Epithelial cell of prostate (primary cell): ENCODE measurements around the gene SIGLECL1.
"Not testable (repeated sequence)": the region's sequence is repeated elsewhere in the genome, so short reads cannot be mapped to it uniquely, and the experiment has no call there.

Source experiments
- DNase-seq: peaks from one replicate; pipeline ENCODE4 v3.0.0-alpha.2; 2011; ENCODE audit warnings: low read depth, low spot score
- H3K27ac ChIP-seq: fragments of 450-650 bp; 2 replicates; pipeline ENCODE4 v1.5.1; 2017; ENCODE audit warnings: mild to moderate bottlenecking

The SIGLECL1 gene

GRCh38 chr19:51250786-51251467 is at the start of gene SIGLECL1:
Gene SIGLECL1, plus strand, starts transcription at chr19:51251080. Its CDS starts 12,993 bp downstream, at chr19:51264073.
- H3K27ac ChIP-seq: no peak within 1 kb of the TSS
- DNase-seq: no peak

GRCh38 chr19:51201712-51202111 is 49.2 kb upstream of the SIGLECL1 start:
- H3K27ac ChIP-seq: no peak overlapping the region
- no peak for DNase-seq

DNA sequence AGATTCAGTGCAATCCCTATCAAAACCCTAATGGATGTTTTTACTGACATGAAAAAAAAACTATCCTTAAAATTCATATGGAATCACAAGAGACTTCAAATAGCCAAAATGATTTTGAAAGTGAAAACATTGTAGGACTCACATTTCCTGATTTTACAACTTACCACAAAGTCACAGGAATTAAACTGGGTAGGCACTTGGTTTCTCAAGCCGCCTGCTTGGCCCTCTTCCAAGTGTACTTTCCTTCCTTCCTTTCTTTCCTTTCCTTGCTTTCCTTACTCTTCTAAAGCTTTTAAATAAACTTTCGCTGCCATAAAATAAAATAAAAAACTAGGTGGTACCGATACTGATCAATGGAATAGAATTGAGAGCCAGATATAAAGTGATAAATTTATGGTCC is 47.0 kb upstream of the SIGLECL1 start:
- no peak for DNase-seq
- no peak overlapping the region for H3K27ac ChIP-seq

- DNase-seq: no peak
- H3K27ac ChIP-seq: no peak overlapping the region
Measured at GRCh38 chr19:51204321-51204720, 46.6 kb upstream of the SIGLECL1 start.

- DNase-seq: no peak
Measured at GRCh38 chr19:51207747-51208146, 43.1 kb upstream of the SIGLECL1 start.

GRCh38 chr19:51210191-51210784 is 40.6 kb upstream of the SIGLECL1 start:
- no peak overlapping the region for H3K27ac ChIP-seq
- DNase-seq: no peak

More at GRCh38 chr19:51207747-51208146, 43.1 kb upstream of the SIGLECL1 start:
- no peak overlapping the region for H3K27ac ChIP-seq

DNA sequence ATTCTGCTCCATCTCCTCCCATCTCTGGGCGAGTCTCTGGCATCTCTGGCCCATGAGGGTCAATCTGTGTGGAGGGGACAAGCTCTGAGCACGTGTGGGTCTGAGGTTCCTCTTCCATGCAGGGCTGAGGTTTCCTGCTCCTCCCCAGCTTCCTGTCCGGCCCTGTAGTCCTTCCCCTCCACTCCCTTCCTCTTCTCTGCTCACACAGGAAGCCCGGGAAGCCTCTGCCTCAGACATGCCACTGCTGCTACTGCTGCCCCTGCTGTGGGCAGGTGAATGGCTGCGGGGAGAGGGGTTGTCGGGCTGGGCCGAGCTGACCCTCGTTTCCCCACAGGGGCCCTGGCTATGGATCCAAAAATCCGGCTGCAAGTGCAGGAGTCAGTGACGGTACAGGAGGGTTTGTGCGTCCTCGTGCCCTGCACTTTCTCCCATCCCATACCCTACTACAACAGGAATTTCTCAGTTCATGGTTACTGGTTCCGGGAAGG is 40.0 kb upstream of the SIGLECL1 start:
- not testable (repeated sequence) for H3K27ac ChIP-seq, DNase-seq

DNA sequence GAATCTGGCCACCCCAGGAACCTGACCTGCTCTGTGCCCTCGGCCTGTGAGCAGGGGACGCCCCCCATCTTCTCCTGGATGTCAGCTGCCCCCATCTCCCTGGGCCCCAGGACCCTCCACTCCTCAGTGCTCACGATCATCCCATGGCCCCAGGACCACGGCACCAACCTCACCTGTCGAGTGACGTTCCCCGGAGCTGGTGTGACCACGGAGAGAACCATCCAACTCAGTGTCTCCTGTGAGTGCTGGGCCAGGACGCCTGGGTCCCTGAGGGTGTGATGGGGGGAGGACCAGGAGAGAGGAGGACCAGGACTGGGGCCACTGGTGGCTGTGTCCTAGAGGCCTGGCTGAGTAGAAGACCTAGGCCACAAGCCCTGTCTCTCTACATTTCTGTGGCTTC is 39.0 kb upstream of the SIGLECL1 start:
- no peak for DNase-seq
- no peak overlapping the region for H3K27ac ChIP-seq

GRCh38 chr19:51219307-51219706 is 31.6 kb upstream of the SIGLECL1 start:
- no peak for DNase-seq
- no peak overlapping the region for H3K27ac ChIP-seq

GRCh38 chr19:51219971-51220370 is 30.9 kb upstream of the SIGLECL1 start:
- H3K27ac ChIP-seq: no peak overlapping the region
- DNase-seq: no peak

GRCh38 chr19:51220996-51221395 is 29.9 kb upstream of the SIGLECL1 start:
- H3K27ac ChIP-seq: no peak overlapping the region
- no peak for DNase-seq

GRCh38 chr19:51224163-51224641 is 26.7 kb upstream of the SIGLECL1 start:
- no peak overlapping the region for H3K27ac ChIP-seq
- DNase-seq: no peak

DNA sequence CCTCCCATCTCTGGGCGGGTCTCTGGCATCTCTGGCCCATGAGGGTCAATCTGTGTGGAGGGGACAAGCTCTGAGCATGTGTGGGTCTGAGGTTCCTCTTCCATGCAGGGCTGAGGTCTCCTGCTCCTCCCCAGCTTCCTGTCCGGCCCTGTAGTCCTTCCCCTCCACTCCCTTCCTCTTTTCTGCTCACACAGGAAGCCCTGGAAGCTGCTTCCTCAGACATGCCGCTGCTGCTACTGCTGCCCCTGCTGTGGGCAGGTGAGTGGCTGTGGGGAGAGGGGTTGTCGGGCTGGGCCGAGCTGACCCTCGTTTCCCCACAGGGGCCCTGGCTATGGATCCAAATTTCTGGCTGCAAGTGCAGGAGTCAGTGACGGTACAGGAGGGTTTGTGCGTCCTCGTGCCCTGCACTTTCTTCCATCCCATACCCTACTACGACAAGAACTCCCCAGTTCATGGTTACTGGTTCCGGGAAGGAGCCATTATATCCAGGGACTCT is 25.9 kb upstream of the SIGLECL1 start, which contains the start of gene CD33:
Gene CD33, plus strand, starts transcription at position 183 of the 496 bp plus-strand sequence. Its CDS starts 39 bp downstream, at position 222.
- DNase-seq, H3K27ac ChIP-seq: not testable (repeated sequence)

DNA sequence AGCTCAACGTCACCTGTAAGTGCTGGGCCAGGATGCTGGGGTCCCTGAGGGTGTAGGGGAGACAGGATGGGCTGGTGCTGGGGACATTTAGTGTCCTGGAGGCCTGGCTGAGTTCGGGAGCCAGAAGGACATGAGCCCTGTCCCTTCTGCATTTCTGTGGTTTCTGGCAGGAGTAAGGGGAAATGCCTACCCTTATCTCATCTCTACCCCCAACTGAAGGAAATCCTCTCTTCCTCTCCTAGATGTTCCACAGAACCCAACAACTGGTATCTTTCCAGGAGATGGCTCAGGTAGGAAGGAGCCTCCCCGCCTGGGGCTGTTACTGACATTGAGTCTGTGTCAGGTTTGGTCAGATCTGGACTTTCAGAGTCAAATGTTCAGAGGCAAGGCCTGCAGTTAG is 24.8 kb upstream of the SIGLECL1 start:
- no peak for DNase-seq
- no peak overlapping the region for H3K27ac ChIP-seq

- no peak overlapping the region for H3K27ac ChIP-seq
- no peak for DNase-seq
Measured at GRCh38 chr19:51227326-51227725, 23.6 kb upstream of the SIGLECL1 start.

DNA sequence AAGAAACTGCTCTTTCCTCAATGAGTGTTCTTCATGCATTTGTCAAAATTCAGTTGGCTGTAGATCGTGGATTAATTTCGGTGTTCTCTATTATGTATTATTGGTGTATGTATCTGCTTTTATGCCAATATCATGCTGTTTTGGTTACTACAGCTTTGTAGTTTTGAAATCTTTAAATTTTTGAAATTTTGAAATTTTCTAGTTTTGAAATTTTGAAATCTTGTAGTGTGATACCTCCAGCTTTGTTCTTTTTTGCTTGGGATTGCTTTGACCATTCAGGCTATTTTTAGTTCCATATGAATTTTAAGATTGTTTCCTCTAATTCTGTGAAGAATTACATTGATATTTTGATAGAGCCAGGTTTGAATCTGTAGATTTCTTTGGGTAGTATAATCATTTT is 22.9 kb upstream of the SIGLECL1 start:
- no peak for DNase-seq
- H3K27ac ChIP-seq: no peak overlapping the region

- no peak overlapping the region for H3K27ac ChIP-seq
- DNase-seq: no peak
Measured at GRCh38 chr19:51240866-51241265, 10.0 kb upstream of the SIGLECL1 start.

- DNase-seq: no peak
- H3K27ac ChIP-seq: no peak overlapping the region
Measured at GRCh38 chr19:51242881-51243630, 7.8 kb upstream of the SIGLECL1 start.

DNA sequence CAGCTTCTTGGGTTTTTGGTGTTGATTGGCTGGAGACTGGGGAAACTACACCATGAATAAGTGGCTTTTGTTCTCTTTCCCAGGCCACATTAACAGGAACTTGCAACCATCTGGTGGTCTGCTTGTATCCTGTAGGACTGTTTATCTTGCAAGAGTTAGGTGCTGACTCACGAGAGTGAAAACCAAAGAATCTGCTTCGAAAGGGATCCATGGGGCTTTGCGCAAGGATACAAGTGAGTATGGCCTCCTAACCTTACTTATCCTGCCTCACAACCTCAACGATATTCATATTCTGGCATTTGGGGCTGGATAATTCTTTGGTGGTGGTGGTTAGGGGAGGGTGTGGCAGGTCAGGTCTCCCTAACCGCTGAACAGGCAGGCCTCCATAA is 4.7 kb upstream of the SIGLECL1 start:
- no peak overlapping the region for H3K27ac ChIP-seq
- no peak for DNase-seq

GRCh38 chr19:51247972-51248590 is 2.8 kb upstream of the SIGLECL1 start:
- no peak for DNase-seq
- no peak overlapping the region for H3K27ac ChIP-seq
